HG03135 (cell line): ENCODE data around the gene BCOR.

ENCODE experiments used
- ATAC-seq: cut with Tn5 transposase; IDR thresholded peaks from one replicate; pipeline ENCODE4 v1.9.1; 2021; ENCODE audit warnings: mild to moderate bottlenecking, moderate library complexity; ENCODE audit not compliant: unreplicated experiment

Gene BCOR

DNA sequence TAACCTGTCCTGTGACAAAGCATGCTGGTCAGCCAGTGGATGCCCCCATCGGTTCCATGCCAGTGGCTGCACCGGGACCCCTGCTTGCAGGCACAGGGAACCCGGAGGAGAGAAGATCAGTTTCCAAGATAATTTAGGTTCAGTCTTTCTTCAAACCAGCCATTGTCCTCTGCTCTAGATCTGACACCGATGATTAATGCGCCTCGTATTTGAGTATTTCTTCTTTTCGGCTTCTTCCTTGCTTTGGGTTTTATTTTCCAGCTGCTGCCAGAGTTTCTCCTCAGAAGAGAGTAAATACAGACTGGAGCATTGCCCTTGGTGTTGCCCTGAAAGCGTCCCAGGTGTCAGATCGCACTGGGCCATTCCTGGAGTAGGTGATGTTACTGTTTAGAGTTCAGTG, 19.2 kb upstream of the BCOR start:
- ATAC-seq = no peak

GRCh38 chrX:40112996-40113395, 15.2 kb upstream of the BCOR start:
- no peak for ATAC-seq

GRCh38 chrX:40111868-40112267, 14.1 kb upstream of the BCOR start:
- no peak for ATAC-seq

GRCh38 chrX:40109288-40110008, 11.7 kb upstream of the BCOR start:
- ATAC-seq = no peak

GRCh38 chrX:40108959-40109287, 11.2 kb upstream of the BCOR start:
- no peak for ATAC-seq

GRCh38 chrX:40108162-40108958, 10.6 kb upstream of the BCOR start:
- no peak for ATAC-seq

DNA sequence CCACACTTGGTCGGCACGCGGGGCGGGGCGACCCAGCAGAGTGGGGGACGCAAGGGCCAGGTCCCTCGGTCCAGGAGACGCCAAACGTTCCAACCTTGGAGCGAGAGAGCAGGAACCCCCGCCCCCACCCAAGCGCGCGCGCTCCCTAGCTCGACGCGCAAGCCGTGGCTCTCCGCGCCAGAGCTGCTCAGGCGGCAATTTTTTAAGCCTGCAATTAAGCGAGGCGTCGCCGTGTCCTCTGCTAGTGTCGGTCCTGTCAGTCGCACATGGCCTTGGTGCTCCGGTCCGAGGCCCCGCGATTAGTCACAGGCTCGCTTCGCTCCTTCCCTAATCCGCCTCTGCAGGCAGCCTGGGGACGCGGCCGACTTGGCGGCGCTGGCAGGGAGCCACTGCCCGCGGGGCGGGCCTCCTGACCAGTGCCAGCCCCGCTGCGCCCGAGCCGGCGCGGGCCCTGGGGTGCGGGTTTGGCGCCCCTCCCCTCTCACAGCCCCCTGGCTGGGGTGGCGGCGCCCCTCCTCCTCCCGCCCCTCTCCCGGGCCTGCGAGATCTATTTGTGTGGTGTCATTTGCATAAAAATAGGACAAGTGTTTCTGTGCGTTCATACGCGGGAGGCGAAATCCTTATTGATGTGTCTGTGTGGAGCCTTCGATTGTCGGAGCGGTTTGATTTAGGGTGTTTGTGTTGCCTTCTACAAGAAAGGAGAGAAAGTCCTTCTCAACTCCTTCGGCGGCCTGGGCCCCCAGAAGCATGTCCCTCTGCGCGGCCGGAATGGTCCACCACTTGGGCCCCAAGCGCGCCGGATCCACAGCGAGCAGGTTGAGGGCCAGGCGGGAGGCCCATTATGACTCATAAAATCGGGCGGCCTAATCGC, 9.8 kb upstream of the BCOR start:
- ATAC-seq = no peak

- ATAC-seq = no peak
Observed at GRCh38 chrX:40106676-40107290, 9.0 kb upstream of the BCOR start.

DNA sequence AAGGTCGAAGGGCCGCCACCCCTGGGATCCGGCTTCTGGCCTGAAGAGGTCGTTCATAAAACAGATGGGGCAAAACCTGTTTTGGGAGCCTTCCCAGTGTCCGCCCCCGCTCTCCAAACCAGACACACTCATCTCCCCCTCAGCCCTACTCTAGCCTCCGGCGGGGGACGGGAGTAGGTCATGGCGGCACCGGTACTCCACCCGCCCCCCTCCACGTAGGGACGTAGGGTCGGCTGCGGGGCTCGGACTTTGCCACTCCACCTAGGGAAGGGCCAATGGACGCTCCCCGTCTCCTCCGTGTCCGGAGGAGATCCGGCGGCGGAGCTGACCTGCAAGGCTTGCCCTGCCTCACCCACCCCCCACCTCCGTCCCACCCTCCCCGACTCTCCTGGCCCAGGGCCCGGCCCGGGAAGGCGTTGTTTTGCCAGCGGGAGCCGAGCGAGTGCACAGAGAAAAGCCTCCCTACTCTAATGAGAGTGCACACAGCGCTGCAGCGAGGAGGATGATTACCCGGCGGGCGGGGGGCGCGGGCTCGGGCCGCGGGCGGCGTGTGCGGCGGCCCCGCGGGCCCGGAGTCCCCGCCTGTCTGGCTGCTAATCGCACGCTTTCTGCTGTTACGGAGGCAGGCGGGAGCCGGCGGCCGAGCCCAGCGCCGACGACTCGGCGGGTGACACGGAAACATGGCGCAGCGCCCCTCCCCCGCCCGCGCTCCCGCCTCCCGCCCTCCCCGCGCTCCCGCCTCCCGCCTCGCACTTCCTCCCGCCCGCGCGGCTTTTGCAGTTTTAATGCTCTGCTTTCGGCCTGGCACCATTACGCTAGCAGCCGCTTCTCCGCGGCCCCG, 8.3 kb upstream of the BCOR start:
- ATAC-seq = no peak

GRCh38 chrX:40104985-40105834, 7.5 kb upstream of the BCOR start:
- ATAC-seq = no peak

DNA sequence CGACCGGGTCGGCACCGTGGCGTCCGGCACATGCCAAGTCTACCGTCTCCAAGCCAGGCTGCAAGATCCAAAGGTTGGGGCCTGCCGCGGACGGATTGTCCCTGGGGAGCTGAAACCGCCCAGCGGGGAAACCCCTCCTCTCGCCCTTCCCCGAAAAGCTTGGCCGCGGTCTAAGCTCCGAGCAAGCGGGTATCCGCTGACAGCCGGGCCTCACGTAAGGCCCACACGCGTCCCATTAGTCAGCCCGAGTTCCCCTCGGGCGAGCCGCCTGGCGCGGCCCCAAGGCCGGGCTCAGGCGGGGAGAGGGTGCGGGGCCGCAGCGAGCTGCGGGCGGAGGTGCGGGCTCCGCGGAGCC, 6.8 kb upstream of the BCOR start:
- ATAC-seq = no peak

DNA sequence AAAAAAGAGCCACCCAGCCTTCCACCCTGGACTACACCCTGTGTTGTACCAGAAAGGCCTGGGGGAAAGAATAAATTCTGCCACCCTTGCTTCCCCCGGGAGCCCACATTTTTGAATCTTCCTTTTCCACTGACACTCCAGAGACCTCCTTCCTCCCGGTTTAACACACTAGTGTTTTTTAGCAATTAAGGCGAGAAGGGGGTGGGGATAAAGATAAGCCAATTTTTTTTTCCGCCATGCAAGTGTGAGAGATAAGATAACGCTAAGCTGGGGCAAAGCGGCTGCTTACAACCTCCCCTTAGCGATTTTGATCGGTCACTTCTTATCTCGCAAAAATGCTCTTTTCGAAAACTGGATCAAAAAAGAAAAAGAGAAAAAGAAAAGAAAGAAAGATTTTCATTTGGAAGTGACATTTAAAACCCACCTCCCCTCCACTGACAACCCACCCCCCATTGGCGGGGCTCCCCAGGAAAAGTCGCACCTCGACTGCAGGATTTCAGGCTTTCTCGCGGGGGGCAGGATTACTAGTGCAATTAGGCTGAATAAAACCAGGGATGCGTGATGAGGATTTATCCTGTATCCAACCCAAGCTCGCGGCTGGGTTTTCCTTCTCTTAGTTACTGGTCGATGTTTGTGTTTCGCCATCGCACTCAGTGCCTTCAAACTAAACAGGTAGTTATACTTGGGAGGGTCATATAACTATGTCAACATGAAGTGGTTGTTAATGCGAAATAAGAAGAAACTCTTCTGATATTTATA, 6.0 kb upstream of the BCOR start:
- no peak for ATAC-seq

DNA sequence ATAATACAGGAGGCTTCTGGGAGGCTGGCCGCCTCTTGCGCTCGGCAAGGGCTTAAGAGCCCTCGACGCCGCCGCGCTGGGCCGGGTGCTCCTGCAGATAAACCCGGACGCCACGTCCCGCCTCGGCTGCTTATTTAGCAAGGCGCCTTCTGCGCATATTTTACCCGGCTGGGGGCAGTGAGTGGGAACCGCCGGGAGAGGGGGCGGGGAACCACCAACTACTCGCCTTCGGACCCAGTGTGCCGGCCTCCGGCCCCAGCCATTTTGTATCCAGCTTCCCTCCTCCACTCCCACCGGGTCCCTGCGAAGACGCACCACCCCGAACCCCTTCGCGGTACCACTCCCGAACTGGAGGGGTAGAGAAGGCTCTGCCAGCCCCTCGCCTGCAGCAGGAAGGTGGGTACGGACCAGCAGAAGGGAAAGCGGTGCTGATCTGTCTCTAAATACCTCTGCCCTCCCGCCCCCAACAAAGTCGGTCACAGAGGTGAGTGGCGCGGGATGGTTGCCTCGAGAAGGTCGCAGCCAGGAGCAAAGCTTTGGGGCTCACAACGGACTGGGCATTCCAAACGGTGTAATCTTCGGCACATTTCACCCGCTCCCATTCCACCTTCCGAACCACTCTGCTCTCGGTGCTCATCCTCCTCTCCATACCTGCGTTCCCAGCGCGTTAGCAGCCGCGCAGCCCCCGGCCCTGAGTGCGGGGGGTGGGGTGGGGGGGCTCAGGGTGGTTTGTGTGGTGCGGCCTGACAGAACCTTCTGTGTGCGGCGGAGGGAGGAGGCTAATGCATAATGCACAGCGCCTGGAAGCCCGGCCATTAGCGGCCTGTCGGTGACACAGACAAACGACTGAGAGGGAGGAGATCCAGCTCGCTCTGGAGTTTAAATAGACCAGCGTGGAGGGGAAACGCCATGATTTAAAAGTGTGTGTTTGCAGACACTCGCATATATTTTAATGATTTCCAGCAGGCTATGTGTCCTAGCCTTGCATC, 4.9 kb upstream of the BCOR start:
- ATAC-seq = no peak

DNA sequence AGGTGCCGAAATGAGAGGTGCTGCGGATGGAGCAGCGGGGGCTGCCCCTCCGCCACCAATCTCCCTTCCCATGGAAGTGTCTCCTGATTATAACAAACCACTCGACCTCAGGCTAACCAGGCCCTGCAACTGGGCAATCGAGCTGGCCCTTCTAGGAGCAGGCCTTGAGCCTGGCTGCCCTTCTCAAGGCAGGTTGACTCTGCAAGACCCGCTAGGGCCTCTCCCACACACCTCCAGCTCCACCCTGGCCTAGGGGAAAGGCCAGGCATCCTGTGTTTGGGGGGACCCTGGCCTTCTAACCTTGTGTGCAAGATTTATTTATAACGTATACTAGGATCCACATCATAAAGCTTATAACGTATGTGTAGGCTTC, 3.7 kb upstream of the BCOR start:
- no peak for ATAC-seq

DNA sequence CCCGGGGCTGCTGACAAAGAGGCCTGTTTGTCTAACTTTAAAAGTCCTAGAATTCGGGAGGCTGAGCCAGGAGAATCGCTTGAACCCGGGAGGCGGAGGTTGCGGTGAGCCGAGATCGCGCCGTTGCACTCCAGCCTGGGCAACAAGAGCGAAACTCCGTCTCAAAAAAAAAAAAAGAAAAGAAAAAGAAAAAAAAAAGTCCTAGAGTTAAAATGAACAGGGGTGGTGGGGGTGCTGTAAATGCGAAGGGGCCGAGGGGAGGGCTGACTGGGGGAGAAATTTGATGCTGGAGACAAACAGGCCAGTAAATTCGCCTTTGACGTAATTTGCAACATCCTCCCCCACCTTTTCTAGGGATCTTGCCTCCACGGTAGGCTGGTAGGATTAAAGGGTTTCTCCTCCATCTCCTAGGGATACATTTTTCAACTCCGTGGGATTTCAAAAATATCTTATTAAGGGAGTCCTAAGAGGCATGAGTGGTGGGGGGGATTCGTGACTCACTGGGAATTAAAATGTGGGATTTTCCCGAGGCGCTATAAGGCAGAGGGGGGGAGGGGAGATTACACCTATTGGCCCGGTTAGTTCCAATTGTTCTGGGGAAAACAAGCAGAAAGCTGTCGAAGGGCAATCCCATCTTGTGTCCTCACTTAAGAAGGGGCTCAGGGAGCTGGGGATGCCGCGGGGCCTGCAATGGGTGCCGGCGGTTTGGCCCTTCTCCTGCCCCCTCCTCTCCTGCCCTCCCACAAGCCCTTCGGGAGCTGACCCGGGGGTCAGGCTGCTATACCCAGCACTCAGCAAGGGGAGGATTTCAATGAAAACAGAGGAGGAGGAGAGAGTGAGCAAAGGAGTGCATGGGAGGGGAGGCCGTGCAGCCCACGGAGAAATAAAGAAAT, 3.0 kb upstream of the BCOR start:
- no peak for ATAC-seq

GRCh38 chrX:40100141-40100536, 2.4 kb upstream of the BCOR start:
- no peak for ATAC-seq
